ENCODE results near the gene BCAS3.
"Not testable (repeated sequence)": the region's sequence is repeated elsewhere in the genome, so short reads cannot be mapped to it uniquely, and the experiment has no call there.

The BCAS3 gene

GRCh38 chr17:61338000-61338798, 660.5 kb downstream of the BCAS3 start:
- DNase-seq (ENCODE audit: low spot score) = no peak

GRCh38 chr17:61338874-61339478, 661.3 kb downstream of the BCAS3 start:
- DNase-seq (ENCODE audit: low spot score) = no peak

- no peak for DNase-seq (ENCODE audit: low spot score)
Measured at GRCh38 chr17:61340431-61341209, 663.0 kb downstream of the BCAS3 start.

- DNase-seq (ENCODE audit: low spot score) = no peak
Measured at GRCh38 chr17:61343576-61343975, 665.9 kb downstream of the BCAS3 start.

GRCh38 chr17:61345061-61345460, 667.4 kb downstream of the BCAS3 start:
- no peak for DNase-seq (ENCODE audit: low spot score)

GRCh38 chr17:61345825-61346666, 668.4 kb downstream of the BCAS3 start:
- peak; percentile 56 for DNase-seq (ENCODE audit: low spot score)

GRCh38 chr17:61349350-61349749, 671.7 kb downstream of the BCAS3 start:
- DNase-seq (ENCODE audit: low spot score) = no peak

GRCh38 chr17:61351745-61352407, 674.2 kb downstream of the BCAS3 start:
- no peak for DNase-seq (ENCODE audit: low spot score)

GRCh38 chr17:61352408-61352770, 674.7 kb downstream of the BCAS3 start:
- no peak for DNase-seq (ENCODE audit: low spot score)

- DNase-seq (ENCODE audit: low spot score) = no peak
Measured at GRCh38 chr17:61352781-61353491, 675.3 kb downstream of the BCAS3 start.

- DNase-seq (ENCODE audit: low spot score) = no peak
Measured at GRCh38 chr17:61353615-61354014, 676.0 kb downstream of the BCAS3 start.

GRCh38 chr17:61354895-61355874, 677.5 kb downstream of the BCAS3 start:
- DNase-seq (ENCODE audit: low spot score) = no peak

- not testable (repeated sequence) for DNase-seq (ENCODE audit: low spot score)
Measured at GRCh38 chr17:61357061-61357460, 679.4 kb downstream of the BCAS3 start.

- DNase-seq (ENCODE audit: low spot score) = not testable (repeated sequence)
Measured at GRCh38 chr17:61359513-61359912, 681.9 kb downstream of the BCAS3 start.

GRCh38 chr17:61360318-61360943, 682.8 kb downstream of the BCAS3 start:
- DNase-seq (ENCODE audit: low spot score) = no peak

GRCh38 chr17:61361084-61361483, 683.4 kb downstream of the BCAS3 start:
- no peak for DNase-seq (ENCODE audit: low spot score)

- DNase-seq (ENCODE audit: low spot score) = no peak
Measured at GRCh38 chr17:61362396-61362795, 684.7 kb downstream of the BCAS3 start.

- DNase-seq (ENCODE audit: low spot score) = peak; percentile 63
Measured at GRCh38 chr17:61362852-61363600, 685.4 kb downstream of the BCAS3 start.

All from COLO829 (cell line).